Regular cardiac myocyte (primary cell): ENCODE data around the gene C14orf132. TPM values are rescaled to one million over a fixed set of nuclear protein-coding genes. Genes with fewer than 3 reads are reported as not detected.

ENCODE experiments used
- total RNA-seq: library from RNA; depleted of rRNA; stranded (reverse); fragments of >200 nt; gene quantifications from 2 replicates; pipeline ENCODE4 v1.2.3, GENCODE V29; 2014

C14orf132 gene
- total RNA-seq: 1.9 and 20.9 TPM in 2 replicates

GRCh38 chr14:96038920-96039632, at the start of gene C14orf132:
TSS of gene C14orf132 (plus strand) at chr14:96039362. CDS start at chr14:96039501, 139 bp downstream.

Other genes with a start within 250 kb of the C14orf132 start
- under 0.01 TPM in 1 of 2 replicates, not detected in the other for gene TUNAR, start 162.5 kb upstream of the C14orf132 start, total RNA-seq
- gene BDKRB2, start 165.5 kb downstream of the C14orf132 start, total RNA-seq: 0.58 and 11.0 TPM in 2 replicates
- 0.38 and 2.5 TPM in 2 replicates for gene BDKRB1, start 216.8 kb downstream of the C14orf132 start, total RNA-seq